Cardiac fibroblast (primary cell): ENCODE measurements around the gene TATDN2.

ENCODE experiments used
- DNase-seq, 2 donors: peaks; one replicate each; pipeline versions ENCODE4 v3.0.0 to v3.0.0-alpha.2; 2010; ENCODE audit warnings: low read depth in 2 of 2
- H3K4me3 ChIP-seq, 2 donors: replicated peaks in 1 of 2; 1 replicate in 1 of 2; 2 replicates in 1 of 2; pipeline ENCODE4 v1.5.1; 2011; ENCODE audit warnings: low read depth in 2 of 2, low read length in 2 of 2, mild to moderate bottlenecking in 2 of 2, moderate library complexity in 1 of 2
- CTCF ChIP-seq: IDR thresholded peaks from one replicate; pipeline ENCODE4 v1.5.1; 2011; ENCODE audit warnings: low read depth, mild to moderate bottlenecking, low read length, inconsistent platforms

Gene TATDN2

GRCh38 chr3:10306156-10306555 lies 57.9 kb downstream of the TATDN2 start:
- TF ChIP-seq CTCF: no peak
- no peak overlapping the region for H3K4me3 ChIP-seq
- no peak for DNase-seq

DNA sequence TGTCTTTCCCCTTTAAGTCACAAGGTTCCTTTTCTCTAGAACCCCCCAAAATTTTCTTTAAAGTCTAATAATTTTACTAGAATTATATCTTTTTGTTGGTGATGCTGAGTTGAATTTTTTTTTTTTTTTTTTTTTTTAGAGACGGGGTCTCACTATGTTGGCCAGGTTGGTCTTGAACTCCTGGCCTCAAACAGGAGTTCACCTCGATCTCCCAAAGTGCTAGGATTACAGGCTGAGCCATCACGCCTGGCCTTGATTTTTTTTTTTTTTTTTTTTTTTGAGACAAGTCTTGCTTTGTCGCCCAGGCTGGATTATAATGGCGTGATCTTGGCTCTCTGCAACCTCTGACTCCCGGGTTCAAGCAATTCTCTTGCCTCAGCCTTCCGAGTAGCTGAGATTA lies 60.4 kb downstream of the TATDN2 start:
- H3K4me3 ChIP-seq: no peak overlapping the region
- TF ChIP-seq CTCF: no peak
- no peak for DNase-seq

DNA sequence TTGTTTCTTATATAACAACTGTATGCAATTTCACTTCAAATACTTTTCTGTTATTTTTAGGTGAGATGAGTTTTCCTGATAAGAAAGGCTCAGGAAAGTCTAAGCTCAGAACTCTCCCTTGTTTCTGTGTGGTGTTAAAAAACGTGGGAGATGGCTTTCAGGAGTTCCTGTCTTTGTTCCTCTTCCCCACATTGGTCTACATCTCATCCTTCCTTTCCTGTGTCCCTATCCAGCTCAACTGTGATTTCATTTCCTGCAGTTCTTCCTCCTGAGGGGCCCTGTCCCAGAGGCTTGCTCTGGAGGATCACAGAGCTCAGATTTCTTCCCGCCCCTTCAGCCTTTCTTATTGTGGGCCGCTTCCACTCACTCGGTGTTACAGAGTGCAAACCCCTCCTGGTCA lies 61.5 kb downstream of the TATDN2 start:
- no peak overlapping the region for H3K4me3 ChIP-seq
- peak; percentile 46 to 57 for DNase-seq
- no peak for TF ChIP-seq CTCF

GRCh38 chr3:10310578-10310977 lies 62.3 kb downstream of the TATDN2 start:
- no peak overlapping the region for H3K4me3 ChIP-seq
- DNase-seq: peak in 1 of 2 donors; percentile 49
- TF ChIP-seq CTCF: no peak

- DNase-seq: no peak
- TF ChIP-seq CTCF: no peak
- no peak overlapping the region for H3K4me3 ChIP-seq
Observed at GRCh38 chr3:10311710-10312109, 63.5 kb downstream of the TATDN2 start.

GRCh38 chr3:10312391-10312790 lies 64.1 kb downstream of the TATDN2 start:
- no peak for DNase-seq
- TF ChIP-seq CTCF: no peak
- no peak overlapping the region for H3K4me3 ChIP-seq

- TF ChIP-seq CTCF: no peak
- H3K4me3 ChIP-seq: no peak overlapping the region
- DNase-seq: no peak
Observed at GRCh38 chr3:10312861-10313260, 64.6 kb downstream of the TATDN2 start.
